Stimulated activated CD4-positive, alpha-beta T cell treated with anti-CD3 and anti-CD28 coated beads, Interleukin-15, amount 100 ng/mL, for 48 hours (primary cell): Measurements from ENCODE around the gene SSTR1.

Experiments
- DNase-seq, 2 donors: peaks; one replicate each; pipeline ENCODE4 v3.0.0-alpha.2; 2020; ENCODE audit warnings: low read depth in 2 of 2

SSTR1 gene

DNA sequence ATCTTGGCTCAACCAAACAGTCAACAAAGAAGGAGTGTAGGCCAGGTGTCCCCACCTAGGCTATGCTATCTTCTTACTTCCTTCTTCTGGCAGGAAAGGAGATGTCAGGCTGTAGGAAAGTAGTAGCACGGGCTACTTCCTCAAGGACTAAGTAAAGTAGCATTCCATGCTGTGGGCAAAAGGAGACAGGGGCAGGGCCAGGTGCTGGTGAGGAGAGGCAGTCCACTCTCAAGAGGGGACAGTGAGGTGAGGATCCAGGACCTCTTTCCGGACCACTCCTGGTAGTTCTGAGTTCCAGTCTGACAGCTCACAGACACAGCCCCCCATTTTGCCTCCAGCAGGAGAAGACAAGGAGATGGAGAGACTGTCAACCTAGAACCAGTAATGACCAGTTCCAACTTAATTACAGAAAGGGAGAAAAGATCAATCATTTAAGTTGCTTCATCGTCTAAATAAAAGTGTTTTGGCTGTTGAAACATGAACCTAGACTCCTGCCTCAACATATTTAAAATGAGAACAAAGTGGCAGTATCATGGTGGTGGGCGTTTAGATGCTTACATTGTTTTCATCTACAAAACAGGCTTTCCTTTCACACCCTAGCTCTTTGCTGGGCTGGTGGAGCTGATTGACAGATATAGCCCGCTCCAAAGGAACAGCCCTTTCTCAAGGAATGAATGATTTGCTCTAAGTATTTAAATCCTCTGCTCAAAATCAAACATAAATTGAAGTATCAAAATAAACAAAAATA lies 5.1 kb upstream of the SSTR1 start:
- DNase-seq, result no peak

DNA sequence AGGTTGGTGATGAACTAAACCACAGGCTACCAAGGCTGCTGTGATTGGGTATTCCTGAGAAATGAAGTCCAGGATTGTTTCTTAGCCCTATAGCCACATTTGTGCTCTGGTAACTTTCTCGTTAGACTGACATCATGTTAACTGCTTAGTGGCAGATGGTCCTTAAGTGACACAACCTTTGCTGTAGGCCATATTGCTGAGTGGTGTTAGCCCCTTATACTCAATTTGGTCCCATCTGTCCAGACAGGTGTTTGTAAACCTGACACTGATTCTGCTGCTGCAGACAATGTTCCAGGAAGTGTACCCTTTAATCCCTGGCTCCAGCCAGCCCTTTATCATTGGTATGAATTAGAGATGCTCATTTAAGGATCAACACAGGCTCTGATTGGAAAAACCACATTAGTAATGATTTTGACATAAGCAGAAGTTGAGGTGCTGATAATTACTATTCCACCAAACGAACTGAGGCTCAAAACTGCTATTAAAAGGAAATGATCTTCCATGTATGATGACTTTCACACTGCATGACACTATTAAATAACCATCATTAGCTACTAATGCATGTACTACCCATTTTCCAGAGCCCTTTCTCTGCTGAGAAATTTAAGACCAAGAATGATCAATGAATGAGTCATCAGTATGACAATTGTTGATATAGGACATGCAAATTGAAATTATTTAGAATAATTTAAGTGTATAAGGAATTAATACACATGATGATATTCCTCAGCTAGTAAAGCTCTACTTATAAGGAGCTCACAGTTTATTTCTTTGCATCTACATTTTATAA lies 3.6 kb upstream of the SSTR1 start:
- no peak for DNase-seq

DNA sequence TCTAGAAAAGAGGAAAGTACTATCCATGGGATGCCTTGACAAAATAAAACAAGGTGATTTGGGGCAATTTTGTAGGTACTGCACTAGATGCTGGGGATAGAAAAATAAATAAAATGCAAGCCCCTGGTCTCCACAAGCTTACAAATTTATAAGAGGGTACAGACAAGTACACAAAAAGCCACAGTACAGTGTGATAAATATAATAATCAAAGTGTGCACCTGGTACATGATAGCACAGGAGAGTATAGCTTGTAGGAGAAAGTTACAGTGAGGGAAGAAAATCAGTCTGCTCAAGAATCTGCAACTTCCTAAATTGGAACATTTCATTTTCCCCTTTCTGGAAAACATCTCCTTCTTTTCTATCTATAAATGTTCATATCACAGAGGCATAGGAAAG lies 3.0 kb upstream of the SSTR1 start:
- no peak for DNase-seq

DNA sequence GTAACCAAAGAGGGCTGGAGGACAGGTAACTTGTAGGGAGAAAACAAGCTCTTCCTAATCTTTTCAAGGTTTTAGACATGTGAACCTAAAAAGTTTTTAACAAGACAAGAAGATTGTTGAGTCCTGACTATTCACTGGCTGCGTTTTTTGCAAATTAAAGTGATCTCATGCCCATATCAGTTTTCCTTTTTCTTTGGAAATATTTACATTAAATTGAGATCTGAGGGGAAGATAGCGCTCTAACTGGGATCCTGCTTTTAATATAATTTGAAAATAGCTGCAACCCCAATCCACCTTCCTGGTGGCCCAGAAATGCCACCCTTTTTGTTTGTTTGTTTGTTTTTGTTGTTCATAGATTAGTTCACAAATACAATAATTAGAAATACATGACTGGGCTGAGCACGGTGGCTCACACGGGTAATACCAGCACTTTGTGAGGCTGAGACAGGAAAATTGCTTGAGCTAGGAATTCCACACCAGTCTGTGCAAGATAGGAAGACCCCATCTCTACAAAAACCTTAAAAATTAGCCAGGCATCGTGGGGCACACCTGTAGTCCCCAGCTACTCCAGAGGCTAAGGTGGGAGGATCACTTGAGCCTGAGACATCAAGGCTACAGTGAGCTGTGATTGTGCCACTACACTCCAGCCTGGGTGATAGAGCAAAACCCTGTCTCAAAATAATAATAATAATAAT lies 2.4 kb upstream of the SSTR1 start:
- DNase-seq, result no peak

DNA sequence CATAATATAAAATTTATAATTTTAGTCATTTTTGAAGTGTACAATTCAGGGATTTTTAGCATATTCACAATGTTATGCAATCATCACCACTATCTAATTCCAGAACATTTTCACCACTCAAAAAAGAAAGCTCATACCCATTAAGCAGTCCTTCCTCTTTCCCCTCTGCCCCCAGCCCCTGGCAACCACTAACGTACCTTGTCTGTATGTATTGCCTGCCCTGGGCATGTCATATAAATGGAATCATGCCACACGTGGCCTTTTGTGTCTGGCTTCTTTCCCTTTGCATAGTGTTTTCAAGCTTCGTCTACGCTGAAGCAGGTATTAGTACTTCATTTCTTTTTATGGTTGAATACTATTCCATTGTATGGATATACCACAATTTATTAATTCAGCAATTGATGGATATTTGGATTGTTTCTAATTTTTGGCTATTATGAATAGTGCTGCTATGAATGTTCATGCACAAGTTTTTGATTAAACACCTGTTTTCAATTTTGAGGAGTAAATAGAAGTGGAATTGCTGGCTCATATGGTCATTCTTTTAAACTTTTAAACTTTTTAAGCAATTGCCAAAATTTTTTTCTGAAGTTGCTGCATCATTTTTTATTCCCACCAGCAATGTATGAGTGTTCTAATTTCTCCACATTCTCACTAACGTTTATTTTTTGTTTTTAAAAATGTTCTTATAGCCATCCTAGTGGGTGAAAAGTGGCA lies 1.6 kb upstream of the SSTR1 start:
- no peak for DNase-seq

DNA sequence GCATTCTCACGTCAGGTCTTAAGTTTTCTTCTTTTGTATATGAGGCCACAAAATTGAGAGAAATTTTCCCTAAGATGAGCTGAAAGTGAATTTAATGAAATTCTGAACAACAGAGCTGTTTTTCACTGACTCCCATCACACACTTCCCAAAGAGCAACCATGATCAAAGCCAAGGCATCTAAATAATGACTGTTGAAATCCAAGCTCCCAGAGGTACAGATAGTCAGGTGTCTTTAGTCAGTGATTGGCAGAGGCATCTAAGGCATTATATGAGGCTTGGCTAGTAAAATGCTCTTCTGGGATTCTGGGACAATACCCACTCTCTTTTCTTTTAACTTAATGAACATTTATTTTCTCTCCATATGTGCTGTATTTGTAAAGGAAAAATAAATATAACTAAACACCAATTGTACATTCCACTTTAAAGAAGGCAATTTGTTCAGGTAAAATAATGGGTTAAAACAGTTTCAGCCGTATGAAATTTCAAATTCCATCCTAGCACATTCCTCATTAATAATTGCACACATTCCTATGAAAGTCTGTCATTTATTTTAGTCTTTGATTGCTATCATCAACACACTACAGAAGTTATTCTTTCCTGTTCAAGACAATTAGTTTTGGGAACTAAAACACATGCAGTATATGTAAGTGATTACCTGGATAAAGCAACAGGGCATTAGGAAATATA lies 871 bp upstream of the SSTR1 start:
- no peak for DNase-seq

DNA sequence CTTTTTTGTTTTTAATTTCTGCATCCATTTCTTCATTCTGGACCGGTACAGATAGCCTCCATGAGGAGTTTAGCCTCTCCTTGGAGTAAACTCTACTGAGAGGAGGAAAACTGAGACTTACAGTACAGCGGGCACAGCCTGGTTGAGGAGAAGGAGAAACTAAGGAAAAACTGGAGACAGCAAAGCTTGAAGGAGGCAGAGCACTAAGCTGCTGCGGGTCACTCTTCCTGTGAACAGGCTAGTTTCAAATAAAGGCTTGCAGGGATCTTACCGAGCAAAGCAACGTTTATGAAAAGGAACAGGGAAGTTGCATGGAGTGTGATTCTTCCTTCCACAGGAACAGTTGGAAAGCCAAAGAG lies 348 bp upstream of the SSTR1 start:
- no peak for DNase-seq

DNA sequence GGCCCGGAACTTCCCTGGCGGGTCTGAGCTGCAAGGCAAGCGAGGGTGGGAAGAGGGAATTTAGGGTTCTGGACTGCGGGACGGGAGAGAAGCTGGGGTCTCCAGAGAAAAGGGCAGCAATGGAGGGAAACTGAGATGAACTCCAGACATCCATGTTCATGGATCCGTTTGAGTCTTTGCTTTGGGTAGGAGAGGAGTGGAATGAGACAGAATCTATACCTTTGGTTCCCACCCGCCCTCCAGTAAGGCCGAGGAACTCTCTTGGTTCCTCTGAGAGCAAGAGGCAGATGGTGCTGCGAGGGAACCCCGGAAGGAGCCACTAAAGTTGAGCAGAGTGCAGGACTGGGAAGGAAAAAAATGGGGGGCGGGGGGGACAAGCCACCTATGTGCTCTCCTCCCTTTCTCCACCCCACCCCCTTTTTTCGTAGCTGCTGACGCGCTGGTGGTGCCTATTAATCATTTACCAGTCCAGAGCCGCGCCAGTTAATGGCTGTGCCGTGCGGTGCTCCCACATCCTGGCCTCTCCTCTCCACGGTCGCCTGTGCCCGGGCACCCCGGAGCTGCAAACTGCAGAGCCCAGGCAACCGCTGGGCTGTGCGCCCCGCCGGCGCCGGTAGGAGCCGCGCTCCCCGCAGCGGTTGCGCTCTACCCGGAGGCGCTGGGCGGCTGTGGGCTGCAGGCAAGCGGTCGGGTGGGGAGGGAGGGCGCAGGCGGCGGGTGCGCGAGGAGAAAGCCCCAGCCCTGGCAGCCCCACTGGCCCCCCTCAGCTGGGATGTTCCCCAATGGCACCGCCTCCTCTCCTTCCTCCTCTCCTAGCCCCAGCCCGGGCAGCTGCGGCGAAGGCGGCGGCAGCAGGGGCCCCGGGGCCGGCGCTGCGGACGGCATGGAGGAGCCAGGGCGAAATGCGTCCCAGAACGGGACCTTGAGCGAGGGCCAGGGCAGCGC lies 1.2 kb downstream of the SSTR1 start:
- DNase-seq, result no peak

DNA sequence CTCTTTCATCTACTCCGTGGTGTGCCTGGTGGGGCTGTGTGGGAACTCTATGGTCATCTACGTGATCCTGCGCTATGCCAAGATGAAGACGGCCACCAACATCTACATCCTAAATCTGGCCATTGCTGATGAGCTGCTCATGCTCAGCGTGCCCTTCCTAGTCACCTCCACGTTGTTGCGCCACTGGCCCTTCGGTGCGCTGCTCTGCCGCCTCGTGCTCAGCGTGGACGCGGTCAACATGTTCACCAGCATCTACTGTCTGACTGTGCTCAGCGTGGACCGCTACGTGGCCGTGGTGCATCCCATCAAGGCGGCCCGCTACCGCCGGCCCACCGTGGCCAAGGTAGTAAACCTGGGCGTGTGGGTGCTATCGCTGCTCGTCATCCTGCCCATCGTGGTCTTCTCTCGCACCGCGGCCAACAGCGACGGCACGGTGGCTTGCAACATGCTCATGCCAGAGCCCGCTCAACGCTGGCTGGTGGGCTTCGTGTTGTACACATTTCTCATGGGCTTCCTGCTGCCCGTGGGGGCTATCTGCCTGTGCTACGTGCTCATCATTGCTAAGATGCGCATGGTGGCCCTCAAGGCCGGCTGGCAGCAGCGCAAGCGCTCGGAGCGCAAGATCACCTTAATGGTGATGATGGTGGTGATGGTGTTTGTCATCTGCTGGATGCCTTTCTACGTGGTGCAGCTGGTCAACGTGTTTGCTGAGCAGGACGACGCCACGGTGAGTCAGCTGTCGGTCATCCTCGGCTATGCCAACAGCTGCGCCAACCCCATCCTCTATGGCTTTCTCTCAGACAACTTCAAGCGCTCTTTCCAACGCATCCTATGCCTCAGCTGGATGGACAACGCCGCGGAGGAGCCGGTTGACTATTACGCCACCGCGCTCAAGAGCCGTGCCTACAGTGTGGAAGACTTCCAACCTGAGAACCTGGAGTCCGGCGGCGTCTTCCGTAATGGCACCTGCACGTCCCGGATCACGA lies 2.2 kb downstream of the SSTR1 start:
- no peak for DNase-seq

DNA sequence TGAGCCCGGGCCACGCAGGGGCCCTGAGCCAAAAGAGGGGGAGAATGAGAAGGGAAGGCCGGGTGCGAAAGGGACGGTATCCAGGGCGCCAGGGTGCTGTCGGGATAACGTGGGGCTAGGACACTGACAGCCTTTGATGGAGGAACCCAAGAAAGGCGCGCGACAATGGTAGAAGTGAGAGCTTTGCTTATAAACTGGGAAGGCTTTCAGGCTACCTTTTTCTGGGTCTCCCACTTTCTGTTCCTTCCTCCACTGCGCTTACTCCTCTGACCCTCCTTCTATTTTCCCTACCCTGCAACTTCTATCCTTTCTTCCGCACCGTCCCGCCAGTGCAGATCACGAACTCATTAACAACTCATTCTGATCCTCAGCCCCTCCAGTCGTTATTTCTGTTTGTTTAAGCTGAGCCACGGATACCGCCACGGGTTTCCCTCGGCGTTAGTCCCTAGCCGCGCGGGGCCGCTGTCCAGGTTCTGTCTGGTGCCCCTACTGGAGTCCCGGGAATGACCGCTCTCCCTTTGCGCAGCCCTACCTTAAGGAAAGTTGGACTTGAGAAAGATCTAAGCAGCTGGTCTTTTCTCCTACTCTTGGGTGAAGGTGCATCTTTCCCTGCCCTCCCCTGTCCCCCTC lies 3.0 kb downstream of the SSTR1 start:
- no peak for DNase-seq

DNA sequence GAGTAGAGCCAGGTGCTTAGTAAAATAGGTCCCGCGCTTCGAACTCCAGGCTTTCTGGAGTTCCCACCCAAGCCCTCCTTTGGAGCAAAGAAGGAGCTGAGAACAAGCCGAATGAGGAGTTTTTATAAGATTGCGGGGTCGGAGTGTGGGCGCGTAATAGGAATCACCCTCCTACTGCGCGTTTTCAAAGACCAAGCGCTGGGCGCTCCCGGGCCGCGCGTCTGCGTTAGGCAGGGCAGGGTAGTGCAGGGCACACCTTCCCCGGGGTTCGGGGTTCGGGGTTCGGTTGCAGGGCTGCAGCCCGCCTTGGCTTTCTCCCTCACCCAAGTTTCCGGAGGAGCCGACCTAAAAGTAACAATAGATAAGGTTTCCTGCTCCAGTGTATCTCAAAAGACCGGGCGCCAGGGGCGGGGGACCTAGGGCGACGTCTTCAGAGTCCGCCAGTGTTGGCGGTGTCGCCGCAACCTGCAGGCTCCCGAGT lies 3.6 kb downstream of the SSTR1 start:
- DNase-seq, result no peak

DNA sequence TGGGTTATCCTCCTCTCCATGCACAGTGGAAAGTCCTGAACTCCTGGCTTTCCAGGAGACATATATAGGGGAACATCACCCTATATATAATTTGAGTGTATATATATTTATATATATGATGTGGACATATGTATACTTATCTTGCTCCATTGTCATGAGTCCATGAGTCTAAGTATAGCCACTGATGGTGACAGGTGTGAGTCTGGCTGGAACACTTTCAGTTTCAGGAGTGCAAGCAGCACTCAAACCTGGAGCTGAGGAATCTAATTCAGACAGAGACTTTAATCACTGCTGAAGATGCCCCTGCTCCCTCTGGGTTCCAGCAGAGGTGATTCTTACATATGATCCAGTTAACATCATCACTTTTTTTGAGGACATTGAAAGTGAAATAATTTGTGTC lies 4.4 kb downstream of the SSTR1 start:
- no peak for DNase-seq

DNA sequence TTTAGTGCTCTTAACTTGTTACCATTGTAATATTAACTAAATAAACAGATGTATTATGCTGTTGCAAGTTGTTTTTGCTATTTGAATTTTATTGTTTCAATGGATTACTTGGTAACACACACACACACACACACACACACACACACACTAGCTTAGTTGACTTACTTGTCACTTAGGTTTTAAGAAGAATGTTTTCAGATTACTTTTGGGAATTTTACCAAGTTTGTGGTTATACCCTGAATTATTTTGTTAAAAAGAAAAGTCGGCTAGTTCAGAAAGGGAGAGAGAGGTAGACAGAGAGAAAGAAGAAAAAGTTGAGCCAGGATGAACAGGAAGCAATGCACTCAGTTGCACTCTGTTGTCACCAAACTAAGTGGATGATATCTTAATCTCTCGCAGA lies 5.3 kb downstream of the SSTR1 start:
- DNase-seq, result no peak

DNA sequence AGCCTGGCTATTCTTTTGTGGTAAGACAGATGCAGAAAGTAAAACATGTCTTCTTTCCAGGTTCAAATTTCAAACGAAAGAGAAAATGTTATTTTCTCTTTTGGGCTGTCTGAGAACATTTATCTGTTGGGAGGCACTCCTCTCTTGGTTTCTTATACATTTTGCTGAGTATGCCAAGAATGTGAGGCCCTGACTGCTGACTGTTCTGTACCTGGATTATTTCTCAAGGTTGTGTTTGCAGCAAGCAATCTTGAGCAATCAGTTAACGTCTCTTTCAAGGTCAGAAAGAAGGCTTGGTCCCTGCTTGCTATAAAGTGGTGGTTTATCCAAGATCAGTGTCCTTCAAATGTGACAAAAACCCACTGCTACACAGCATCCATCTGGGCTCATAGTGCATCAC lies 9.8 kb downstream of the SSTR1 start:
- no peak for DNase-seq

DNA sequence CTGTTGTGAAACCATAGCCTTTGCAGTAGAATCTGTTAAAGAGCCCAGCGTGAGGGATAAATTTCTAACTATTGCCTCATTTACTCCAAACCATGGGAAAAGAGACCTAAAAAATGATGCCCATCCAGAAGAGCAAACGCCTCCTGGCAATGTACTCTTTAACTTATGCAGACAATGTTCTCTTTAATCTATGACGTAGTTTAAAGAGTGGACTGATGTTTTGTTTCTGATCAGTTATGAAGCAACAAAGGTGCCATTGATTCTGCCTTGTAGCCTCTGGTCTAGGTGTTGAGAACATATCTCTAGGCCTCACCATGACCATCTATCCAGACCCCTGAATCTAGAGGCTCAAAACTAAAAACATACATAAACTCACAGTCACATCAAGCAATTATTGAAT lies 13.4 kb downstream of the SSTR1 start:
- no peak for DNase-seq

DNA sequence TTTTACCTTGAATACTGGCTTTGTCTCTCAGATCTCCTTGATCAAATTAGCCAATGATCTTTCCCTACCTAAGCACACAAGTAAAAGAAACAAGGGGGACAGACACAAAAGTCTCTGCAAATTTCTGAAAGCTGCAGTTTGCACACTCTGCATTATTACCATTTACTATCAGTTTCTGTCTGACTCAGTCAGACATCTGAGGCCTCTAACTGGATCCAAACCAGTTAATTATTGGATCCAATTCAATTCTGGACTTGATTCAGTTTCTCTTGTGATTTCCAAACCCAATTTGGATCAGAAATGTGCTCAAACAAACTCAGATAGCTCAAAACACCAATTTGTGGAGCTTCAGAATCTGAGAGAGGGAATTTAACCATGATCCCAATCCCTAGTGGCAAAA lies 16.6 kb downstream of the SSTR1 start:
- no peak for DNase-seq

DNA sequence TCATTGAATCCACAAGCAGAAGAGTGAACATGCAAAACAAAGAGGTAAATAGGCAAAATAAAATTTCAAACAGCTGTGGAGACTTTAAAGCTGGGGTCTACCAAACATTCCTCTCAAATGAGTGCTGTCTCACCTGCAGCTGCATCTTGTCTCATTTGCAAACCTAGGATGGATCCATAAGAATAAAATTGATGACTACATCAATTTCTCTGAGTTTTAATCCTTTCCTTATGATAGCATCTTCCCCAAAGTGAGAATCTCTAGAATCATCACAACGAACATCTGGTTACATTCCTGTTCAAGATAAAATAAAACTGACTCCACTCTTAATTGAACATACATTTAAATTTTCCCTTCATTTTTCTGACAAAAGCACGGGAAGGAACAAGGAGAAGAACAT lies 18.2 kb downstream of the SSTR1 start:
- no peak for DNase-seq

DNA sequence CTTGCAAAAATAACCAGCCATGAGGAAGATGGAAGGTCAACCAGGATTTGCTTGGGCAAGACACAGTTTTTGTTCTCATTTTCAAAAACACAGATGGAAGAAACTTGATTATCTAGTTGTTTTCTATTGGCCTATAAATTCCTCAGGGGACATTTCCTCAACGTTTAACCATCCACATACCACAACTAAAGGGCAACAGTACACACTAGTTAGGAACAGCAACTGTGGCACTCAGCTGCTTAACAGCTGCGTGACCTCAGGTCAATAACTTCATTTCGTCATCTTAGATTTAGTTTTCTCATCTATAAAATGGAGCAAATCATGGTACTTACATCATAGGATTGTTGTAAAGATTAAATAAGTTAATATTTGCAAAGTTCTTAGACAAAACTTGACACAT lies 18.7 kb downstream of the SSTR1 start:
- no peak for DNase-seq

DNA sequence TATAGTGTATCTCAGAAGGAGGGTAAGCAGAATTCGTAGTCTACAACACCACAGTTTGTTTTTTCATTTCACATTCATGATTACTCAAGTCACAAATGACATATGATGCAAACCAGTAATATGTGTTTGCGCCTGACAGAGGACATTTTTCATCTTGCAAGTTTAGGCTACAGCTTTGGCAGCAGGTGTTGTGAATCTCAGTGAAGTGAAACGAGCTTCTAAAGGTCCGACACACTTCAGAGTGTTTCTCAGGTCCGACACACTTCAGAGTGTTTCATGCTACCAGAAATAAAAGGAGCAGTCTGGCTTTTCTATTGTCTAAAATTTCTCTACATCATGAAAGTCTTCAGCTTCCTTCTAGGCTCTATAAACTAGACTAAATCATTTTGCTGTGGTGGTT lies 25.5 kb downstream of the SSTR1 start:
- no peak for DNase-seq
